Stimulated activated naive B cell treated with anti-CD40 and anti-IgM and Interleukin-4, amounts not matched to agents 10 μg/mL and 1 μg/mL and 100 μg/mL, for 72 hours (primary cell): ENCODE data around the gene ANHX.

ENCODE experiments used
- ATAC-seq, 2 donors: fragments of 150-1000 bp; cut with Tn5 transposase; replicated peaks; 2 replicates each; pipeline ENCODE4 v1.10.0; 2021; ENCODE audit warnings: moderate library complexity in 1 of 2
- DNase-seq: peaks from one replicate; pipeline ENCODE4 v3.0.0; 2021
- H3K27ac Mint-ChIP-seq: one replicate; pipeline ENCODE4 v1.8.0; 2022; ENCODE audit warnings: mild to moderate bottlenecking, mixed read lengths
- H3K27me3 Mint-ChIP-seq, 2 donors: one replicate each; pipeline ENCODE4 v1.8.0; 2022; ENCODE audit warnings: mixed read lengths in 2 of 2
- H3K36me3 Mint-ChIP-seq, 2 donors: one replicate each; pipeline ENCODE4 v1.8.0; 2022; ENCODE audit warnings: mixed read lengths in 2 of 2, mild to moderate bottlenecking in 1 of 2
- H3K4me1 Mint-ChIP-seq, 2 donors: one replicate each; pipeline ENCODE4 v1.8.0; 2022; ENCODE audit warnings: mixed read lengths in 2 of 2, mild to moderate bottlenecking in 1 of 2
- H3K4me3 Mint-ChIP-seq, 2 donors: one replicate each; pipeline ENCODE4 v1.8.0; 2022; ENCODE audit warnings: mild to moderate bottlenecking in 2 of 2, mixed read lengths in 2 of 2, moderate library complexity in 1 of 2
- H3K9me3 Mint-ChIP-seq, 2 donors: one replicate each; pipeline ENCODE4 v1.8.0; 2022; ENCODE audit warnings: mixed read lengths in 2 of 2, mild to moderate bottlenecking in 1 of 2

Gene ANHX

DNA sequence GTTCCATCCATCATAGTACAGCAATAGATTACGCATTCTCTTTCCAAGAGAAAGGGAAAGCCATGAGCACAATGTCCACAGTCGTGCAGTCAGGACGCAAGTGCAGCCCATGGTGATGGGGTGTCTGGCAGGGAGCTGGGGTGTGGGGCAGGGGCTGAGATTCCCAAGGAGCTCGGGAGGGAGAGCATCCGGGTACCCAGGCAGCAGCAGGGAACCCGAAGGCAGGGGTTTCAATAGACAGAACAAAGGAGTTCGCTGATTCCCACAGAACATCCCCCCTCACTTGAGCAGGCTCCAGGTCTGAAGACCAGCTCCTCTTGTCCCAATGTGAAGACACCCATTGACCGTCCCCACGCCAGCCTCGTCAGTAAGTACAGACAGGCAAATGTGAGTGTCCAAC lies 13.5 kb downstream of the ANHX start:
- peaks cover 4 to 16% of the 10 kb centered on the region in 2 donors for H3K36me3 Mint-ChIP-seq

DNA sequence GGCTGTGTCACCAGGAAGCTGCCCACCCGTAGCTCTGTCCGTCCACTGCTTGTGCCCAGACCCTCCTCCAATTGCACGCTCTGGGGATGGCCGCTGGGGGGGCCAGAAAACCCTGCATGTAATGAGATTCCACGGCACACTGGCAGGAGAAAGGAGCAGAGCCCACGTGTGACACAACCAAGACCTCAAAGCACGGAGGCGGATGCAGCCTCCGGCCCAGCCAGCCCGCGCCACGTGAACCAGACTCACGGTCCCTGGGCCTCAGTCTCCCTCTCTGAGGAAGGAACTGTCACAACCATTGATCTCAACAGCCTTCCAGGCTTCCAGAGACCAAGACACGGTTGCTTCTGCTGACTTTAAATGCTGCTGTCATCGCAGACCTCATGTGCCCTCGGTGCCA lies 14.4 kb downstream of the ANHX start:
- Mint-ChIP-seq H3K27ac (no peak overlapping the region), H3K36me3 (peaks cover 4 to 16% of the 10 kb centered on the region in 2 donors), H3K9me3 (peaks cover 27 to 32% of the 10 kb centered on the region in 2 donors), H3K4me3 (no peak overlapping the region), H3K4me1 (no peaks in the 10 kb centered on the region), H3K27me3 (peaks cover 0 to 5% of the 10 kb centered on the region in 2 donors)
- ATAC-seq: no peak
- DNase-seq: no peak

More for the DNA sequence above, 13.5 kb downstream of the ANHX start:
- Mint-ChIP-seq H3K4me1 (no peaks in the 10 kb centered on the region), H3K27ac (no peak overlapping the region), H3K27me3 (peaks cover 0 to 5% of the 10 kb centered on the region in 2 donors), H3K4me3 (no peak overlapping the region), H3K9me3 (peaks cover 25 to 29% of the 10 kb centered on the region in 2 donors)
- DNase-seq (no peak), ATAC-seq (no peak)

DNA sequence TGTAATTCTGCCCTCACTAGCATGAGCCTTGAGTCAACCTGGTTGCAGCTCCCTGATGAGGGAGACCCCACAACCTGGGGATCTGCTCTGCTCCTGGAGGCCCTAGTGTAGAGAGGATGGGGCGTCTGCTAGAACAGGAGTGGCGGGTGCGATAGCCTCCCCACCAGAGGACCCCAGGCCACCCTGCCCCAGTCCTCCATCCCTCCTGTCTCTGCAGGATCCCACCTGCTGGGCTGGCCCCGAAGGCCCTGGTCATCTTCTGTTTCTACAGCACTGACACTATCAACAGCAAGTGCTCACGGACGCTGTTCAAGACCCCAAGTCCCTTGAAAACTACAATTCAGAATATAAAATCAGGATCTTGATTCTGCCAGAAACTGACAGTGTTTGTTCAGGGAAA lies 15.2 kb downstream of the ANHX start:
- peaks cover 0 to 5% of the 10 kb centered on the region in 2 donors for H3K27me3 Mint-ChIP-seq
- no peak for DNase-seq
- no peak for ATAC-seq
- no peak overlapping the region for H3K4me3 Mint-ChIP-seq
- H3K36me3 Mint-ChIP-seq: peaks cover 4 to 16% of the 10 kb centered on the region in 2 donors
- H3K4me1 Mint-ChIP-seq: no peaks in the 10 kb centered on the region
- H3K27ac Mint-ChIP-seq: no peak overlapping the region
- peaks cover 27 to 33% of the 10 kb centered on the region in 2 donors for H3K9me3 Mint-ChIP-seq

DNA sequence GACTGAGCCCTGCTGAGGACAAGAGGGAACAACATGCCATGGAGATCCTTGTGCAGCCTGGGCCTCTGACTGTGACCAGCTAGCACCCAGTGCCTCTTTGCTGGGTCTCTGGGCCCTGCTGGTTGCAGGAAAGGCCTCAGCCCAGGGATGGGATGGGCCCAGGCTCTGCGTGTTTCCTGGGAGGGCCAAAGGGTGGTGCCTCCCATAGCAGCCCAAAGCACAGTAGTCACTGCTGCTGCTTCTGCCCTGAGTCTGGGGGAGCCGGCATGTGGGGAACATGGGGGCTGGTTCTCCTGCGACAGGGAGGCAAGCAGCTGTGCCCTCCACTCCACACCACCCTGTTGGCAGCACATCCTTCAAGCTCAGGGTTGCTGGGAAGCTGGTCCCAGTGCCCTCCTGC lies 18.5 kb downstream of the ANHX start:
- Mint-ChIP-seq H3K27me3 (peaks cover 0 to 5% of the 10 kb centered on the region in 2 donors), H3K9me3 (peaks cover 37 to 48% of the 10 kb centered on the region in 2 donors), H3K36me3 (peaks cover 2 to 27% of the 10 kb centered on the region in 2 donors), H3K4me3 (no peak overlapping the region), H3K4me1 (no peaks in the 10 kb centered on the region), H3K27ac (no peak overlapping the region)
- no peak for DNase-seq
- ATAC-seq: no peak

DNA sequence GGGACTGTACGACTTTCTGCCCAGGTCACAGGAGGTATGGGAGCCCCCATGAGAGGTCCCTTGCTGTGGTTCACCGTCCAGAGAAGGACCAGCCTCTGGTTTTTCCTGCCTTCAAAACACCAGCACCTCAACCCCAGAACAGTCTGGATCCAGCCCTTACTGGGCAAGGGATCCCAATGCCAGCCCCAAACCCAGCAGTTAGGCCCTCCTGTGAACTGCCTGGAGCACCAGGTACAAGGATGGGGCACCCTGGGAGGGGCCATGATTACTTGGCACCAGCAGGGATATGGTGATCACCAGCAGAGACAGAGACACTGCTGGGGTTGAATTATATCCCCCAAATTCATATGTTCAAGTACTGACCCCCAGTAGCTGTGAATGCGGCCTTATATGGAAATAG lies 20.0 kb downstream of the ANHX start:
- ATAC-seq (no peak), DNase-seq (no peak)
- Mint-ChIP-seq H3K36me3 (peaks cover 2 to 31% of the 10 kb centered on the region in 2 donors), H3K27me3 (peaks cover 0 to 5% of the 10 kb centered on the region in 2 donors), H3K27ac (no peak overlapping the region), H3K4me3 (no peak overlapping the region), H3K9me3 (peaks cover 40 to 54% of the 10 kb centered on the region in 2 donors), H3K4me1 (no peaks in the 10 kb centered on the region)

GRCh38 chr12:133206390-133206789 lies 29.3 kb downstream of the ANHX start:
- H3K9me3 Mint-ChIP-seq: peaks cover 14 to 23% of the 10 kb centered on the region in 2 donors
- H3K4me3 Mint-ChIP-seq: no peak overlapping the region
- H3K27me3 Mint-ChIP-seq: no peaks in the 10 kb centered on the region
- ATAC-seq (no peak), DNase-seq (no peak)
- peaks cover 45 to 52% of the 10 kb centered on the region in 2 donors for H3K36me3 Mint-ChIP-seq
- H3K4me1 Mint-ChIP-seq: no peaks in the 10 kb centered on the region
- no peak overlapping the region for H3K27ac Mint-ChIP-seq

DNA sequence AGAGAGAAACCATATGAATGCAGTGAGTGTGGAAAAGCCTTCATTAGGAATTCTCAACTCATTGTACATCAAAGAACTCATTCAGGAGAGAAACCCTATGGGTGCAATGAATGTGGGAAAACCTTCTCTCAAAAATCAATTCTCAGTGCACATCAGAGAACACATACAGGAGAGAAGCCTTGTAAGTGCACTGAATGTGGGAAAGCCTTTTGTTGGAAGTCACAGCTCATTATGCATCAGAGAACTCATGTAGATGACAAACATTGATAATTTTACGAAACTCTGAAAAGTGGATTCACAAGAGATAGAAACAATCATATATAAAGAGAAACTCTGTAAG lies 31.4 kb downstream of the ANHX start:
- Mint-ChIP-seq H3K4me1 (no peaks in the 10 kb centered on the region), H3K9me3 (peaks cover 29 to 33% of the 10 kb centered on the region in 2 donors), H3K4me3 (peak overlapping the region in 1 of 2 donors; percentile 25), H3K27me3 (no peaks in the 10 kb centered on the region), H3K27ac (peak overlapping the region; percentile 92), H3K36me3 (peaks cover 61 to 65% of the 10 kb centered on the region in 2 donors)
- no peak for ATAC-seq
- DNase-seq: no peak

GRCh38 chr12:133203344-133204263 lies 32.1 kb downstream of the ANHX start:
- no peak for DNase-seq
- peaks cover 28 to 31% of the 10 kb centered on the region in 2 donors for H3K9me3 Mint-ChIP-seq
- H3K27ac Mint-ChIP-seq: peak overlapping the region; percentile 92
- H3K36me3 Mint-ChIP-seq: peaks cover 64 to 67% of the 10 kb centered on the region in 2 donors
- no peaks in the 10 kb centered on the region for H3K27me3 Mint-ChIP-seq
- H3K4me1 Mint-ChIP-seq: no peaks in the 10 kb centered on the region
- H3K4me3 Mint-ChIP-seq: peak overlapping the region in 1 of 2 donors; percentile 62
- ATAC-seq: no peak

DNA sequence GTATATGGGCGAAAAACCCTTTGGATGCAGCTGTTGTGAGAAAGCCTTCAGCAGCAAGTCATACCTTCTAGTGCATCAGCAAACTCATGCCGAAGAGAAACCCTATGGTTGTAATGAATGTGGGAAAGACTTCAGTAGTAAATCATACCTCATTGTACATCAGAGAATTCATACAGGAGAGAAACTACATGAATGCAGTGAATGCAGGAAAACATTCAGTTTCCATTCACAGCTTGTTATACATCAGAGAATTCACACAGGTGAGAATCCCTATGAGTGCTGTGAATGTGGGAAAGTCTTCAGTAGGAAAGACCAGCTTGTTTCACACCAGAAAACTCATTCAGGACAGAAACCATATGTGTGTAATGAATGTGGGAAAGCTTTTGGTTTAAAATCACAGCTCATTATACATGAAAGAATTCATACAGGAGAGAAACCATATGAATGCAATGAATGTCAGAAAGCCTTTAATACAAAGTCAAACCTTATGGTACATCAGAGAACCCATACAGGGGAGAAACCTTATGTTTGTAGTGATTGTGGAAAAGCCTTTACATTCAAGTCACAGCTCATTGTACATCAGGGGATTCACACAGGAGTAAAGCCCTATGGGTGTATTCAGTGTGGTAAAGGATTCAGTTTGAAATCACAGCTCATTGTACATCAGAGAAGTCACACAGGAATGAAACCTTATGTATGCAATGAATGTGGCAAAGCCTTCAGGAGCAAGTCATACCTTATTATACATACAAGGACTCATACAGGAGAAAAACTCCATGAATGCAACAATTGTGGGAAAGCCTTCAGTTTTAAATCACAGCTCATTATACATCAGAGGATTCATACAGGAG lies 33.0 kb downstream of the ANHX start:
- Mint-ChIP-seq H3K36me3 (peaks cover 59 to 64% of the 10 kb centered on the region in 2 donors), H3K4me3 (peak overlapping the region in 1 of 2 donors; percentile 62), H3K9me3 (peaks cover 25 to 27% of the 10 kb centered on the region in 2 donors), H3K27me3 (no peaks in the 10 kb centered on the region), H3K27ac (peak overlapping the region; percentile 92), H3K4me1 (no peaks in the 10 kb centered on the region)
- DNase-seq (no peak), ATAC-seq (no peak)

DNA sequence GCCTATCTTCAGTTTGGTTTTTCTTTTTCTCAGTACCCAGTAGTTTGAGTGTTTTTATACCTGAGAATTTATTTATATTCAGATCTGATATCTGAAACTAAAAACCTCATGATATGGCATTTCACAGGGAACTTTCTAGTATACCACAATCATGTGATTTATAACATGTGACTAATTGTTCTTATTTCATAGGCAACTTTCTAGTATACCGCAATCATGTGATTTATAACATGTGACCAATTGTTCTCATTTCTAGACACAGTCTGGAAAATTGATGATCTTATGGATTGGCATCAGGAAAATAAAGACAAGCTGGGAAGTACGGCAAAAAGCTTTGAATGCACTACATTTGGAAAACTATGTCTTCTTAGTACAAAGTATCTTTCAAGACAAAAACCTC lies 33.8 kb downstream of the ANHX start:
- Mint-ChIP-seq H3K9me3 (peaks cover 25 to 27% of the 10 kb centered on the region in 2 donors), H3K36me3 (peaks cover 59 to 64% of the 10 kb centered on the region in 2 donors)

DNA sequence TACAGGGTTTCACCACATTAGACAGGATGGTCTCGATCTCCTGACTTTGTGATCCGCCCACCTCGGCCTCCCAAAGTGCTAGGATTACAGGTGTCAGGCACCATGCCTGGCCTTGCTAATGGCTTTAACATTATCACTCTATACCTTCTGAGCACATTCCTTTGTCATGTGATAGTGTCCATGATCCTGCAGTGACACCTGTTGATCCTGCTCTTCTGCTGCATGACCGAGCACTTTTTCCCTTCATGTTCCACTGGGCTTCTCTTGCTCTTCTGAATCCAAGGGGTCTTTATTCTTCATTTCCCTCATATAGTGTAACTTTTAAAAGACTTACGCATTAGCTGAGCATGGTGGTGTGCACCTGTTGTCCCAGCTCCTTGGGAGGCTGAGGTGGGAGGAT lies 42.8 kb downstream of the ANHX start:
- Mint-ChIP-seq H3K27ac (no peak overlapping the region), H3K4me3 (no peak overlapping the region), H3K36me3 (peaks cover 84 to 86% of the 10 kb centered on the region in 2 donors), H3K27me3 (no peaks in the 10 kb centered on the region), H3K9me3 (peaks cover 36 to 40% of the 10 kb centered on the region in 2 donors), H3K4me1 (no peaks in the 10 kb centered on the region)
- DNase-seq: no peak
- ATAC-seq: no peak

More for the DNA sequence above, 33.8 kb downstream of the ANHX start:
- H3K27me3 Mint-ChIP-seq: no peaks in the 10 kb centered on the region
- ATAC-seq: no peak
- no peak overlapping the region for H3K4me3 Mint-ChIP-seq
- no peaks in the 10 kb centered on the region for H3K4me1 Mint-ChIP-seq
- DNase-seq: no peak
- no peak overlapping the region for H3K27ac Mint-ChIP-seq

DNA sequence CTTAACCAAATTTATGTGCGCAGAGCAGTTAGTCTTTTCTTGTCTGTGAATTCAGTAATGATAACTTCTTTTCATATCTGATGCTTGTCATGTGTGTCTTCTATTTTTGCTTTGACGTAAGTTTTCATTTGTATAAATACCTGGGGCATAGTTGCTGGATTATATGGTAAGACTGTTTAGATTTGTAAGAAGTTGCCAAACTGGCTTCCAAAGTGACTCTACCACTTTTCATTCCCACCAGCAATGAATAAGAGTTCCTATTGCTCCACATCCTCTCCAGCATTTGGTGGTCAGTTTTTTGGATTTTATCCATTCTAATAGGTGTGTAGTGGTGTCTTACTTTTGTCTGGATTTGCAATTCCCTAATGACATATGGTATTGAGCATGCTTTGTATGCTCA lies 45.5 kb downstream of the ANHX start:
- Mint-ChIP-seq H3K27me3 (no peaks in the 10 kb centered on the region), H3K27ac (peak overlapping the region; percentile 59), H3K4me3 (no peak overlapping the region), H3K9me3 (peaks cover 38 to 42% of the 10 kb centered on the region in 2 donors), H3K36me3 (peaks cover 100% of the 10 kb centered on the region in 2 donors), H3K4me1 (peaks cover 5 to 7% of the 10 kb centered on the region in 2 donors)
- ATAC-seq (no peak), DNase-seq (no peak)

GRCh38 chr12:133181238-133181959 lies 54.3 kb downstream of the ANHX start, which contains the start of gene ZNF268:
TSS of gene ZNF268 (plus strand) at chr12:133181495. CDS start at chr12:133181998, 503 bp downstream.
- peak within 1 kb of the TSS; percentile 93 to 97 for H3K4me3 Mint-ChIP-seq
- ATAC-seq (peak; percentile 98 to 99), DNase-seq (peak; percentile 92)
- peaks cover 35 to 48% of the 10 kb centered on the region in 2 donors for H3K9me3 Mint-ChIP-seq
- peaks cover 0 to 7% of the 10 kb centered on the region in 2 donors for H3K27me3 Mint-ChIP-seq
- H3K4me1 Mint-ChIP-seq: peaks cover 18 to 25% of the 10 kb centered on the region in 2 donors
- peak within 1 kb of the TSS; percentile 97 for H3K27ac Mint-ChIP-seq
- H3K36me3 Mint-ChIP-seq: peaks cover 60 to 72% of the 10 kb centered on the region in 2 donors
